H9 (cell line): Measurements from ENCODE around the gene SLC9A7. TPM values are rescaled to one million over a fixed set of nuclear protein-coding genes. Genes with fewer than 3 reads are reported as not detected.

Source experiments
- DNase-seq: peaks from one replicate; pipeline ENCODE4 v3.0.0-alpha.2; 2017
- H2AFZ ChIP-seq: one replicate; pipeline ENCODE4 v1.6.1; 2013; ENCODE audit warnings: mild to moderate bottlenecking, low read length, control low read depth, moderate library complexity
- H2AK5ac ChIP-seq: 2 replicates; pipeline ENCODE4 v1.6.1; 2013; ENCODE audit warnings: low read length, control low read depth, mixed read lengths; ENCODE audit not compliant: insufficient read length
- H2BK120ac ChIP-seq: one replicate; pipeline ENCODE4 v1.6.1; 2013; ENCODE audit warnings: low read depth, mild to moderate bottlenecking, low read length, control low read depth, inconsistent platforms; ENCODE audit not compliant: poor library complexity, severe bottlenecking
- H2BK12ac ChIP-seq: 2 replicates; pipeline ENCODE4 v1.6.1; 2013; ENCODE audit warnings: low read length, control low read depth, mixed read lengths, low read depth; ENCODE audit not compliant: insufficient read length
- H2BK15ac ChIP-seq: 2 replicates; pipeline ENCODE4 v1.6.1; 2013; ENCODE audit warnings: low read depth, low read length, control low read depth
- H2BK20ac ChIP-seq: one replicate; pipeline ENCODE4 v1.6.1; 2013; ENCODE audit warnings: low read depth, mild to moderate bottlenecking, low read length, control low read depth, inconsistent platforms; ENCODE audit not compliant: poor library complexity, severe bottlenecking
- H2BK5ac ChIP-seq: 2 replicates; pipeline ENCODE4 v1.6.1; 2013; ENCODE audit warnings: low read length, control low read depth, mixed read lengths; ENCODE audit not compliant: insufficient read length
- H3K14ac ChIP-seq: 2 replicates; pipeline ENCODE4 v1.6.1; 2013; ENCODE audit warnings: low read length, control low read depth; ENCODE audit not compliant: insufficient read depth
- H3K18ac ChIP-seq: 2 replicates; pipeline ENCODE4 v1.6.1; 2013; ENCODE audit warnings: low read depth, mild to moderate bottlenecking, mixed read lengths, low read length, control low read depth; ENCODE audit not compliant: insufficient read length
- H3K23ac ChIP-seq: 2 replicates; pipeline ENCODE4 v1.6.1; 2013; ENCODE audit warnings: low read length, control low read depth, mixed read lengths, low read depth; ENCODE audit not compliant: insufficient read length
- H3K23me2 ChIP-seq: 2 replicates; pipeline ENCODE4 v1.6.1; 2013; ENCODE audit warnings: low read depth, mild to moderate bottlenecking, mixed read lengths, low read length, control low read depth; ENCODE audit not compliant: insufficient read length, poor library complexity, severe bottlenecking
- H3K27ac ChIP-seq: 2 replicates; pipeline ENCODE4 v1.5.1; 2013; ENCODE audit warnings: low read length, control low read depth, mixed read lengths, low read depth; ENCODE audit not compliant: insufficient read length
- H3K27me3 ChIP-seq: 2 replicates; pipeline ENCODE4 v1.6.1; 2013; ENCODE audit warnings: low read length, control low read depth, inconsistent platforms; ENCODE audit not compliant: insufficient read depth
- H3K4ac ChIP-seq: 2 replicates; pipeline ENCODE4 v1.6.1; 2013; ENCODE audit warnings: low read depth, mild to moderate bottlenecking, control low read depth, inconsistent platforms, low read length, moderate library complexity
- H3K4me1 ChIP-seq: 2 replicates; pipeline ENCODE4 v1.6.1; 2013; ENCODE audit warnings: low read length, control low read depth, inconsistent platforms; ENCODE audit not compliant: insufficient read depth
- H3K4me2 ChIP-seq: 2 replicates; pipeline ENCODE4 v1.6.1; 2013; ENCODE audit warnings: low read length, control low read depth, mixed read lengths; ENCODE audit not compliant: insufficient read length, insufficient read depth
- H3K56ac ChIP-seq: 2 replicates; pipeline ENCODE4 v1.6.1; 2013; ENCODE audit warnings: low read depth, mild to moderate bottlenecking, mixed read lengths, low read length, control low read depth; ENCODE audit not compliant: insufficient read length
- H3K79me1 ChIP-seq: 2 replicates; pipeline ENCODE4 v1.6.1; 2013; ENCODE audit warnings: low read depth, mild to moderate bottlenecking, moderate library complexity, low read length, control low read depth, inconsistent platforms; ENCODE audit not compliant: insufficient read depth, poor library complexity, severe bottlenecking
- H3K79me2 ChIP-seq: 2 replicates; pipeline ENCODE4 v1.6.1; 2013; ENCODE audit warnings: low read length, control low read depth, inconsistent platforms; ENCODE audit not compliant: insufficient read depth
- H3K9ac ChIP-seq: 2 replicates; pipeline ENCODE4 v1.6.1; 2013; ENCODE audit warnings: low read length, control low read depth, mixed read lengths; ENCODE audit not compliant: insufficient read length; ENCODE audit errors: extremely low read depth
- H3K9me3 ChIP-seq: one replicate; pipeline ENCODE4 v1.6.1; 2013; ENCODE audit warnings: low read depth, low read length, inconsistent platforms; ENCODE audit not compliant: control insufficient read depth
- H3T11ph ChIP-seq: one replicate; pipeline ENCODE4 v1.6.1; 2013; ENCODE audit warnings: mild to moderate bottlenecking, low read length, control low read depth, inconsistent platforms
- H4K20me1 ChIP-seq: one replicate; pipeline ENCODE4 v1.6.1; 2013; ENCODE audit not compliant: control insufficient read depth, insufficient read length, insufficient read depth
- H4K5ac ChIP-seq: 2 replicates; pipeline ENCODE4 v1.6.1; 2013; ENCODE audit warnings: low read depth, mild to moderate bottlenecking, mixed read lengths, low read length, control low read depth; ENCODE audit not compliant: insufficient read length
- H4K8ac ChIP-seq: replicated peaks from 2 replicates; pipeline ENCODE4 v1.6.1; 2013; ENCODE audit warnings: low read length, control low read depth, mixed read lengths, low read depth; ENCODE audit not compliant: insufficient read length
- H4K91ac ChIP-seq: 2 replicates; pipeline ENCODE4 v1.6.1; 2013; ENCODE audit warnings: low read depth, mild to moderate bottlenecking, moderate library complexity, mixed read lengths, low read length, control low read depth; ENCODE audit not compliant: insufficient read length
- H3K27ac Mint-ChIP-seq, 3 experiments: 2 replicates in 2 of 3; 3 replicates in 1 of 3; pipeline ENCODE4 v1.8.0; 2020 to 2021; ENCODE audit warnings: mixed read lengths in 3 of 3, mild to moderate bottlenecking in 1 of 3, moderate library complexity in 1 of 3
- H3K27me3 Mint-ChIP-seq: 2 replicates; pipeline ENCODE4 v1.8.0; 2021; ENCODE audit warnings: low read depth, mild to moderate bottlenecking, moderate library complexity, mixed read lengths
- H3K36me3 Mint-ChIP-seq, 3 experiments: 2 replicates in 2 of 3; 3 replicates in 1 of 3; pipeline ENCODE4 v1.8.0; 2020 to 2021; ENCODE audit warnings: low read depth in 3 of 3, mixed read lengths in 3 of 3; ENCODE audit not compliant: insufficient read depth in 1 of 3
- H3K4me1 Mint-ChIP-seq, 2 experiments: 2 replicates each; pipeline ENCODE4 v1.8.0; 2020; ENCODE audit warnings: mixed read lengths in 2 of 2
- H3K4me3 Mint-ChIP-seq, 2 experiments: 2 replicates in 1 of 2; 3 replicates in 1 of 2; pipeline ENCODE4 v1.8.0; 2020 to 2021; ENCODE audit warnings: mild to moderate bottlenecking in 2 of 2, mixed read lengths in 2 of 2, moderate library complexity in 1 of 2
- H3K9me3 Mint-ChIP-seq, 2 experiments: 2 replicates in 1 of 2; 3 replicates in 1 of 2; pipeline ENCODE4 v1.8.0; 2020; ENCODE audit warnings: mild to moderate bottlenecking in 2 of 2, mixed read lengths in 2 of 2, moderate library complexity in 1 of 2
- CTCF ChIP-seq: fragments of 200-600 bp; sonication (generic); conservative IDR thresholded peaks from 3 replicates; pipeline ENCODE4 v1.8.0; 2021; ENCODE audit warnings: antibody characterized with exemption, mild to moderate bottlenecking
- WGBS: extraction: QIAGEN DNeasy Blood & Tissue Kit; methylation state at CpG from one replicate; pipeline ENCODE4 v1.1.7; 2013; ENCODE audit warnings: missing lambda C conversion rate, low lambda C conversion rate, mixed read lengths; ENCODE audit not compliant: insufficient read length; ENCODE audit errors: extremely low coverage; 5-methylcytosine and 5-hydroxymethylcytosine counted together
- total RNA-seq: library from RNA; stranded (reverse); gene quantifications from 2 replicates; pipeline ENCODE4 v1.2.1, GENCODE V29; 2021

Gene SLC9A7
- total RNA-seq, 1 experiment from 2014 or later = 5.9 TPM

DNA sequence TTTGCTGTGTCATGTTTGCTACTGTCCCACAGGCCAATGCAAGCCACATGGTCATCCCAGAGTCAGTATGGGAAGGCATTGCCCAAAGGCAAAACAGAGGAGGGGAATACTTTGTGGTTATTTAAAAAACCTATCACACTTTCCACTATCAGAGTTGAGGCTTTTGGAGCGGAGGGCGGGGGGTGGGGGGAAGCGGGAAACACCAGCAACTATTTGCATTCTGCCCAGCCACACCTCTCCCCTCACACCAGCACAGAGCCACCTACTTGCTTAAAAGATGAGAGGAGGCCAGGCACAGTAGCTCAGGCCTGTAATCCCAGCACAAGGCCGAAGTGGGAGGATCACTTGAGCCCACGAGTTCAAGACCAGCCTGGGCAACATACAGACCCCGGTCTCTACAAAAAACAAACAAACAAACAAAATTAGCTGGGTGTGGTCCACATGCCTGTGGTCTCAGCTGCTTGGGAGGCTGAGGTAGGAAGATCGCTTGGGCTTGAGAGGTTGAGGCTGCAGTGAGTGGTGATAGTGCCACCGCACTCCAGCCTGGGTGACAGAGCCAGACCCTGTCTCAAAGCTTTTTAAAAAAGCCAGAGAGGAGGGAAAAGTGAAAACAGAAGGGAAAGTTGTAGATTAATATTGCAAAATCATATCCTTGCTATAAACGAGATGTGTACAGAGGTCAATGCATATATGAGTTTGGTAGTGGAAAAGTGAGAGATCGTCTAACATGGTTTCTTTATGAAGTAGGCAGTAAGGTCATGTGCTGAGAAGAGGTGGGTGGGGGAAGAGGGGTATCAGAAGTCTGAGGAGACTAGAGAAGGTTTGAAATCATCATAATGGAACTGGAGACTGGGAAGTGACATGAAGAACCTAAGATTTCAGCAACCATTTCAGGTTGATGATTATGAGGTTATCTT, 187.2 kb downstream of the SLC9A7 start:
- peaks cover 4% of the 10 kb centered on the region; the same call in 1 of the 2 replicates for H3K79me2 ChIP-seq
- no peaks in the 10 kb centered on the region for H3K79me1 ChIP-seq
- H3K27me3 ChIP-seq = no peaks in the 10 kb centered on the region; the same call in 1 of the 2 replicates
- H3K36me3 Mint-ChIP-seq = peaks cover 5 to 15% (median 9%) of the 10 kb centered on the region in 3 experiments; a peak in 6 of 7 replicates
- H3K4ac ChIP-seq = no peak overlapping the region
- H2BK15ac ChIP-seq = no peak overlapping the region
- no peak for TF ChIP-seq CTCF
- no peak overlapping the region for H3K14ac ChIP-seq
- no peak overlapping the region for H2AFZ ChIP-seq
- no peak overlapping the region for H3K4me2 ChIP-seq
- no peak overlapping the region for H3K18ac ChIP-seq
- no peaks in the 10 kb centered on the region for H4K20me1 ChIP-seq
- H3K4me3 Mint-ChIP-seq = peak overlapping the region in 1 of 2 experiments; percentile 45; a peak in 3 of 5 replicates
- no peaks in the 10 kb centered on the region; the same call in 1 of the 2 replicates for H3K4me1 ChIP-seq
- no peak overlapping the region for H2BK5ac ChIP-seq
- no peak overlapping the region for H4K91ac ChIP-seq
- H3K23me2 ChIP-seq = peaks cover 5% of the 10 kb centered on the region
- DNase-seq = peak; percentile 28
- no peak overlapping the region for H3K56ac ChIP-seq
- H3K9me3 Mint-ChIP-seq = peaks cover 60 to 64% of the 10 kb centered on the region in 2 experiments
- no peak overlapping the region for H2BK120ac ChIP-seq
- WGBS = no CpG with 5 or more reads among the region's 10 CpGs
- H3K4me1 Mint-ChIP-seq = peaks cover 11 to 15% of the 10 kb centered on the region in 2 experiments
- H2BK12ac ChIP-seq = no peak overlapping the region
- H4K8ac ChIP-seq = no peak overlapping the region
- no peak overlapping the region for H3K23ac ChIP-seq
- no peak overlapping the region for H2BK20ac ChIP-seq
- peaks cover 6% of the 10 kb centered on the region for H3K27me3 Mint-ChIP-seq
- no peak overlapping the region for H3K9ac ChIP-seq
- no peak overlapping the region; a peak in 1 of 7 replicates for H3K27ac Mint-ChIP-seq
- peaks cover 6% of the 10 kb centered on the region for H3K9me3 ChIP-seq
- H2AK5ac ChIP-seq = no peak overlapping the region
- H4K5ac ChIP-seq = no peak overlapping the region
- H3T11ph ChIP-seq = no peak overlapping the region
- H3K27ac ChIP-seq = no peak overlapping the region
